Esophagus mucosa (tissue), 1 donor: ENCODE data around the gene PARVA. TPM values are rescaled to one million over a fixed set of nuclear protein-coding genes. Genes with fewer than 3 reads are reported as not detected.

Experiments used
- ATAC-seq: fragments of 200-7000 bp; cut with Tn5 transposase; one replicate; pipeline ENCODE4 v1.9.1; 2020
- total RNA-seq: library from RNA; stranded (reverse); gene quantifications from one replicate; pipeline ENCODE4 v1.2.4, GENCODE V29; 2023
- donor health status: DM: yes; HTN: yes; CAD: no.

PARVA gene
- total RNA-seq, 1 donor from 2014 or later = 28.9 TPM

DNA sequence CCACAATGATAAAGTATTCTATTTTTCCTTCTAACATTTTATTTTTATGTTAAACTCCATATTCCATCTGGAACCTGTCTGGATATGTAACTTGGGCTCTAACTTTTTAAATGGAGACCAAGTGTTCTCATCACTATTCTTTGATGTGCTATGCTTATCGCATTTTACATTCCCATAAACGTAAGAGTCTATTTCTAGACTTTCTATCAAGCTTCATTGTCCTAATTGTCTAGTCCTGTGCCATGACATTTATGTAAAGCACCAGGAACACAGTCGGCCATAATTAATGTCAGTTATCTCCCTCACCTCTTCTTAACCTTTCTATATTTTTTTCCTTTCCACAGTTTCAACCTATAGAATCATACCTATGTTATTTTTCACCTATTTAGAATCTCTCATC, 183.0 kb downstream of the PARVA start:
- no peak for ATAC-seq

DNA sequence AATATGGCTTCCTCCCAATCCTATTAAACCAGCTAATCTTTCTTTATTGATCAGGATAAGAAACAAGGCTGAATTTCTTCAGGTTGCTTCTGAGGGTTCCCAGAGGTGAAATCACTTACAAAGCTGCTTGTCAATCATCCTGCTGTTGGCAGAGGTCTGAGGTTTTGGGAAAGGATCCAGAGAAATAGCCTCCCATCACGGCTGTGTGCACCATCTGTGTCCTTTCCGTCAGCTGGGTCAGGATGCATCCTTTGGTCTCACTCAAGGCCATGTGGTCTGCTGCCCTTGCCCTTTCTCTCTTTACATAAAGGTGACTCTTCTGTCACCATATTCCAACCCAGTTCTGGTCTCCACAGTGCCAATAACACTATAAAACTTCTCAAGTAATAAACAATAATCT, 183.5 kb downstream of the PARVA start:
- no peak for ATAC-seq

DNA sequence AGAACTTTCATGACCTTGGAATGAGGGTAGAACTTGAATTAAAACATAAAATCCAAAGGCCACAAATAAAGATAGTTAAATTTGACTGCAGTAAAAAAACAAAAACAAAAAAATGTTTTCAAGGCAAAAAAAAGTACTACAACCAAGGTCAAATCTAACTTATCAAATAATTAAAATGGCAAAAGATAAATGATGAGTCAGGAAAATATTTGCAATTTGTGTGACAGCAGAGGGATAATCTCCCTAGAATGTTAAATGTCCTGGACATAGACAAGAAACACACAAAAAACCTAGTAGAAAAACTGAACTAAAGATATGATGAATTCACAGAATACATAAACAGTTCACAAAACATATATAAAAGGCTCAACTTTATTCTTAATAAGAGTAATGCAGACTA, 186.6 kb downstream of the PARVA start:
- no peak for ATAC-seq

DNA sequence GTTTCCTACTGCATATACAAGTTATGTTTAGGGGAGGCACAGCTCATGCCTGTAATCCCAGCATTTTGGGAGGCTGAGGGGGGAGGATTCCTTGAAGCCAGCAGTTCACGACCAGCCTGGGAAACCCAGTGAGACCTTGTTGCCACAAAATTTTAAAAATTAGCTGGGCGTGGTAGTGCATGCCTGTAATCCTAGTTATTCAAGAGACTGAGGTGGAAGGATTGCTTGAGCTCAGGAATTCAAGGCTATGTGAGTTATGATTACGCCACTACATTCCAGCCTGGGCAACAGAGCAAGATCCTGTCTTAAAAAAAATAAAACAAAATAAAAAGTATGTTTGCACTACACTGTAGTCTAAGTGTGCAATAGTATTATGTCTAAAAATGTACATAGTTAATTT, 188.0 kb downstream of the PARVA start:
- no peak for ATAC-seq

DNA sequence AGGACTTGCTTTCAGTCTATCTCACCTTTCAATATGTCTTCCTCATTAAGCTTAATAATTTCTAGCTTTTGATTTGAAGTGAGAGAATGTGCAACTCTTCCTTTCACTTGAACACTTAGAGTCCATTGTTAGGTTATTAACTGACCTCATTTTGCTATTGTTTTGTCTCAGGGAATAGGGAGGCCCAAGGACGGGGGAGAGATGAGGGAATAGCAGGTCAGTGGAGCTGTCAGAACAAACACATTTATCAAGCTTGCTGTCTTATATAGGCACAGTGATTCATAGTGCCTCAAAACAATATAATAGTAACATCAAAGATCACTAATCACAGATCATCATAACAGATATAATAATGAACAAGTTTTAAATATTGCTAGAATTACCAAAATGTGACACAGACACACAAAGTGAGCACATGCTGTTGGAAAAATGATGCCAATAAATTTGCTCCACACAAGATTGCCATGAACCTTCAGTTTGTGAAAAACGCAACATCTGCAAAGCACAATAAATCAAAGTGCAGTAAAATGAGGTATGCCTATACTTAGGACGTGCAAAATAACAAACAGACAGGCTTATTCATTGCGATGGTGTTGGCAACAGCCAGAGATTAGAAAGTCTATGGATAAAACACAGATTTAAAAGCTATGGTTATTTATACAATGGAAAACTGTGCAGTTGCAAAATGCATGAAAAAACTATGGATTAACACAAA, 190.5 kb downstream of the PARVA start:
- no peak for ATAC-seq

DNA sequence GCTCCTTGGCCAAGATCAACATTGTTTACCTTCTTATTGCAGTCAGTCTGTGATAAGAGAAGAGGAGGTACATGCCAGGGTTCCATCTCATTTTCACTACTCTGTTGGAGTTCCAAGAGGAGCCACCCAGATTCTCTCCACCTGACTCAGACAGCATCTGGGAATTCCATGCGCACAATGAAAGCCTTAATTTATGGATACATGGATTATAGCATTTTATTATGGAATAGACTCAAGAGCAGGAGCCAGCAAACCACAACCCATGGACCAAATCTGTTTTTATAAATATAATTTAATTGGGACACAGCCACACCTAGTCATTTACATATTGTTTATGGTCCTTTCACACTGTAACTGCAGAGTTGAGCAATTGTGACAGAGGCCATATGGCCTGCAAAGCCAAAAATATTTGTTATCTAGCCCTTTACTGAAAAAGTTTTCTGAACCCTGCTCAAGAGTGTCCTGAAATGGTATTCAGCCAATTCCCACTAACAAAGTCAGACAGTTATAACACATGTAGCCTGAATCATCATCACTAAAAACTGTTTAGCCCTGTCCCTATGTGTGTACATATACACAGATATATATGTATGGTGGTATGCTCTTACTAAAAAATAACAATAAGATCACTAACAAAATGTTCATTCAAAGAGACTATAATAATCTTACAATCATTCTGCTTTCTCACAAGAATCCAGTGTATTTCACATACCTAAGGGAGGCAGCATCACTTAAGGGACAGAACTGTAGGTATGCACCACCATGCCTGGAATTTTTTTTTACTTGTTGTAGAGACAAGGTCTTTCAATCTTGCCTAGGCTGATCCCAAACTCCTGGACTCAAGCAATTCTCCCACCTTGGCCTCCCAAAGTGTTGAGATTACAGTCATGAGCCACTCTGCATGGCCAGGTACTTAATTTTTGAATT, 192.4 kb downstream of the PARVA start:
- ATAC-seq = no peak

DNA sequence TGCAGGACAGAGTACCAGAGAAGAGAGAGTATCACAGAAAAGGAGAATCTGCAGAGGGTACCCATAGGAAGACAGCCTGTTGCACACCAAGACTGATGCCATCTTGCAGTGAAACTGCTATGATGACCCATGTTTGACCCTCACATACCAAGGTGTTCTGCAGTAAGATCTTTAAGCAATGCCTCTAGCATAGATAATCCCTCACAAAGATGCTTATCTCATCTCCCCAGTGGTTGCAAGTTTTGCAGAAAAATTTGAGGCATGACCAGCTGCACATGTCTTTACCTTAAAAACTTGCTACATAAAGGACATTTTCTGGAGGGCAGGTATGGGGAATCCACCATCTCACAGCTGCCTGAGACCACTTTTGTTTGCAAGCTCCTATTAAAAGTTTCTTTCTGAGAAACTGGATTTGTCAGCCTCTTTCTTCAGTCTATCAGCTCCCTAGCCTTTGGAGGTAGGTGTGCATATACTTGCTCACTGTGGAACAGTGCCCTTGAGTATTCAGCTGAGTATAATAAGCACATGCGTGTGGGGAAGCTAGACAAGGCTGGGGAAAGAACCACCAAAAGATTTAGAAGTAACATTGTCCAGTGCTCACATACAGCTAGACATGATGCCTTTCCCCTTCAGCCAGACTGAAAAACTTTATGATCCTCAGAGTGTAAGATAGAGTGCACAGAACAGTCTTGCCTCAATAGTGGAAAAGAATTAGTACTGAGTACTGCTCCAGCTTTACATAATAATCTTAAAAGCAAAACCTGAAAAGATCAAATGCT, 196.5 kb downstream of the PARVA start:
- no peak for ATAC-seq

DNA sequence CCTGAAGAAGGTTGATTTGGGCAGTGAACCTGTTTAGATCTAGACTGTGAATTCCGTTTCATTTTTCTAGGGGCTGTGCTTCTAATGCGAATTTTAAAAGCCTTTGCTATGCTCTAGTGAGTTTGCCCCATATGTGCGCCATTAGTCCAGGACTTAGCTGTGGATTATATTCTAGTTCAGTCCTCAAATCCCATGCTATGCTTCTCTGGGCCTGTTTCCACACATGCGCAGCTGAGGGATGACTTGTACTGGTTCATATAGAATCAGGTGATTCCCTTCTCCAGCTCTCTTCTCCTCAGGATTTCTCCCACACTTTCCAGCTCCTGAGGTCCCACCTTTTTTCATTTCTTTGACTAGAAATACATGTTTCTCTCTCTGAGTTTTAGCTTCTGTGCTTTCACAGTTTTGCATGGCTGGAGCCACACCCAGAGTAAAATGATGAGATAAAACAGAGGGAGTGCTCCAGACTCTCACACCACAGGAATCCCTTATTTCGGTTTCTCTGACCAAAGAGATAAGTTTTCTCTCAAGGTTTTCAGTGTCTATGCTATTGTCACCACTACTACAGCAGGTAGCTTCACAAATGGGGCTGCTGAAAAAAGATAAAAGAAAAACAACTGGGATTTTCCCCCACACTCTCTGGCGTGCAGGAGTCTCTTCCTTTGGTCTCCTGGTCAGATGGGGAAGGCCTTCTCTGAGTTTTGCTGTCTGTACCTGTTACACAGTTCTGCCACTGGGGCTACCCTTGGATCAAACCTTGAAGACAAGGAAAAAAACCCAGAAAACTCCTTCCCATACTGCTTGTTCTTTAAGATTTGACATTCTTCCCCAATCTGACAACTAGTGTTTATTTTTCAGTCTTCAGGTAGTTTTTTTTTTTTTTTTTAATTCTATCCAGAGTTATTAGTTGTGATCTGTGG, 200.6 kb downstream of the PARVA start:
- no peak for ATAC-seq

DNA sequence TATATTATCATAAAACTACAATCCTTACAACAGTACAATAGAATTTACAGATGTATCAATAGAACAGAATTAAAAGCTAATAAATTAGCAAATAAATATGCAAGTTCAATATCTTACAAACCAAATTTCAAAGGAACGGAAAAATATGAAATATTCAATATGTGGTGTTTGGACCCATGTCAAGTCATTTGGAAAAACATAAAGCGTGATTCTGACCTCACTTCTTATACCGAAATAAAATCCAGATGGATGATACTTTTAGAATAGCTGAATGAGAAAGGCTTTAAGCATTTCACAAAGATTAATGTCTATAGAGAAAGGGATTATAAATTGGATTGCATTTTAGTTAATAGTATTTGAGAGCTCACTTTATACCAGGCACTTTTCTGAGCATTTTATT, 204.0 kb downstream of the PARVA start:
- no peak for ATAC-seq

DNA sequence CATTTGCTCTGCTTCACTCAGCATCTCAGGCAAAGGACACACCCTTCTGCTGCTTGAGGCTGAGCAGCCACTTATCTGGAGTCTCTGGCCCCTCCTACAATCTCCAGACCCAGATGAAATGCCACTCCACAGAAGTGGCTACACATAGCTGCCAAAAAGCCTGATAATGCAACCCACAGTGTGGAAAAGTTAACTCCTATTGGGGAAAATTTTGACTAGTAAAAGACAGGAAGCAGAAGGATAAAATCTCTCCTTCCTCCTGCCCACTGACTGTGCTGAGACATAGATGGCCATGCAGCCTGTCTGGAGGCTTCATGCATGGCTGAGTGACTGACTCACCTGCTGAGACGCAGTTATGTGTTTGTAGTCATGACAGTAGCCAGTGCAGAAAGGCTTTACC, 204.6 kb downstream of the PARVA start:
- ATAC-seq = peak; percentile 91
